ENCODE results near the gene RABEPK.
"Not testable (repeated sequence)": the region's sequence is repeated elsewhere in the genome, so short reads cannot be mapped to it uniquely, and the experiment has no call there.

The RABEPK gene

DNA sequence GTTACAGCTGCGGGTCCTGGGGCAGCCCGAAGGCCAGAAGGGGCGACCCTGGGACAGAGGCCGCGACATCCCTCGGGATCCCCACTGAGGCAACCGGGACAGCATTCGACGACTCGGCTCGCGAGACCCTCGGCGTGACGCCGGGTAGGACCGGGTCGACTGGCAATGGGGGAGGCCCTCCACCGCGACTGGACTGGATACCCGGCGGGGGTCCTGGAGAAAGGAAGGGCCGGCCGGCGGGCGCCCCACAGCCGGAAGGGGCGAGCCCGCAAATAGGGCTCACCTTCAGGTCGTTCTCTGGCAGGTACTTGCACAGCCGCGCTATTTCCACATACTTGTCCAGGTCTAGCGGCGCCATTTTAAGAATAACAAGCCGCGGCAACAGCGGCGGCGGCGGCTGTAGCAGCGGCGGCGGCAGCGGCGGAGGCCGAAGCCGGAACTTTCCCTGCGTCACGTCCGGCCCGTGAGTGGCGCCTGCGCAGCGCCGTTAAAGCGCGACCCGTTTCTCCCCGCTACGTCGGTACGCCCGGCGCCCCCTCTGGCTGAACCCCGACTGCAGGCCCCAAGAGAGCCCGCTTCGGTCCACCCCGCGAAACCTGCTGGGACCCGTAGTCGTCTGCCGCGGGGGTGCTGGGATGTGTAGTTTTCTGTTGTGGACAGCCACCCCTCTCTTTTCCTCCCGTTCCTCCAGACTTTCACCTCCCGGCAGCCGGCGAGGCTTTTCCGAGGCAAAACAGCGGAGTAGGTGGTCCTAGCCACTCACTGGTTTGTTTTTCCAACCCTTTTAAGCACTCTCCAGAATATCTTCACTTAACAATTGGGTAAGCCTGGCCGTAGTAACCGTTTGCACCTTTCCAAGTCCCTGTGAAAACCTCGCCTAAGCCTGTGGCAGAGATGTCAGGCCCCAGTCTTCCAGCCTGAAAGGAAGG lies 10.7 kb upstream of the RABEPK start, which contains the start of gene PPP6C:
Gene PPP6C, minus strand, starts transcription at position 443 of the 929 bp plus-strand sequence. Its CDS starts 85 bp downstream, at position 358.
- peak; percentile 93 for DNase-seq (ENCODE audit: low read depth, low spot score)
- peak within 1 kb of the TSS; percentile 93 for H3K4me3 ChIP-seq (ENCODE audit: low read length)

DNA sequence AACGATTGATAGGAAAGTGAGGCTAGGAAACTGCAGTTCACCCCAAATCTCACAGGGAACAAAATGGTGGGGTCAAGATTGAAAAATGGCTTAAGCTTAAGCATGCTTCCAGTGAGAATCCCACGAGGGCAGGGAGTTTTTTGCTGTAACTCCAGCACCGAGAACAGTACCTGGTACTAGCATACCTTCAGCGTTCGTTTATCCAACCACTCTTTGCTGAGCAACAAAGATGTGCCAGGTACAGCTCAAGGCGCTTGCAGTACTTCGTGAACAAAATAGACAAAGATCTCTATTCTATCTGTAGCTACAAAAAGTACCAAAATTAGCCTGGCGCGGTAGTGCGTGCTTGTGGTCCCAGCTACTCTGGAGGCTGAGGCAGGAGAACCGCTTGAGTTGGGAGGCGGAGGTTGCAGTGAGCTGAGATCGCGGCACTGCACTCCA lies 10.0 kb upstream of the RABEPK start:
- H3K4me3 ChIP-seq (ENCODE audit: low read length), result peak overlapping the region; percentile 93
- DNase-seq (ENCODE audit: low read depth, low spot score), result no peak

DNA sequence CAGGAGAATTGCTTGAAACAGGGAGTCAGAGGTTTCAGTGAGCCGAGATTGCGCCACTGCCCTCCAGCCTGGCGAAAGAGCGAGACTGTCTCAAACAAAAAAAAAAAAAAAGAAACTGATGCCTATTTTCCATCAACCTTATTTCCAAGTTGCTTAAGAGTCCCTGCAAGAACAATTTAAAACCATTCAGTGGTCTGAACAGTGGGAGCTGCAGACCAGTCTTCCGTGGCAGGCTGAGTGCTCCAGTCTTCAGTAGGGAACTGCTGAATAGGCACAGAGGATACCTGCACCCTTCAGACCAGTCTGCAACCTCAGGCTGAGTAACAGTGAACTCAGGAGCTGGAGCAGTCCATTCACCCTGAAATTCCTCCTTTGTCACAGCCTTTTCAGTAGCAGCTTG lies 5.9 kb upstream of the RABEPK start:
- H3K4me3 ChIP-seq (ENCODE audit: low read length); DNase-seq (ENCODE audit: low read depth, low spot score): not testable (repeated sequence)

DNA sequence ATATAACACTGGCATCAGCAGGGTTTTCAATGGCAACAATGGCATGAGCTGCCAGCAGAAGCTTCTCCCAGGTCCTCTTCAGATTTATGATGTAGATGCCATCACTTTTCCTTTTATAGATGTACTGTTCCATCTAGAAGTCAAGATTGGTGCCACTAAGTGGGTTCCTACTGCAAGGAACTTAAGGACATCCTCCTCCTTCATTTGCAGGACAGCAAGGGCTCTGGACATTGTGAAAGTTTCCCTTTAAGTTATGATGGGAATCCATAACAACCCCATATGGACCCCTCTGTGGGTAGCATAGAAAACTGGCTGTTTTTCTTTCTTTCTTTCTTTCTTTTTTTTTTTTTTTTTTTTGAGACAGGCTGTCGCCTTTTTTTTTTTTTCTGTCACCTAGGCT lies 4.8 kb upstream of the RABEPK start:
- not testable (repeated sequence) for H3K4me3 ChIP-seq (ENCODE audit: low read length); DNase-seq (ENCODE audit: low read depth, low spot score)

DNA sequence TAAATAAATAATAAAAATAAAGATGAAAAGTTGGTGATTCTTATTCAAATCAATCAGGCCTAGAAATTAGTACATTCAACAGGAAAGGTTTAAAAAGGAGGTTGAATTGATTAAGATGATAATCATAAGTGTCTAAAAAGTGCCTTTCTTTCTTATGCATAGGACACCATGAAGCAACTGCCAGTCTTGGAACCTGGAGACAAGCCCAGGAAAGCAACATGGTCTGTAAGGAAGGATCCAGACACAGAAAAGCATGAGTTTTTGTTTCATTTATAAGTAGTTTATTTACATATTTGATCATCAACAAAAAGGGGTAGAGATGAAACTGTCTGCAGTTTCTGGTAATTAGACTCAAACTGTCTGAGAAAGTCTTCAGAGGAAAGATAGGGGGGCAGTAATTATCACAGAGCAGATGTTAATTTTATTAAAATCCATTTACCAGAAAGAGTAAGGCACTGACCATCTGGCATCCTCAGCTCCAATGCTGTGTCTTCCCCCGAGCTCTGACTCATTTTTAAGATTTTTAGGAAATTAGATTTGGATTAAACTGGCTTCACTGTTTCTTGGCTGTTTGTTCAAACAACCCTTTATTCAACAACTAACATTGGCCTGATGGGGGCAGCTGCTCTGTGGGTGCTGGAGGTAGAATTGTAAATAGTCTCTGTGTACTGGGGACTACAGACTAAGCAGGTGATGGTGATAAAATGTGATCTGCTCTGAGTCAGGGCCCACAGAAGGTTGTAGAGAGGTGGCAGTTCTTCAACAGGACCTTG lies 2.7 kb downstream of the RABEPK start:
- H3K4me3 ChIP-seq (ENCODE audit: low read length), result no peak overlapping the region
- no peak for DNase-seq (ENCODE audit: low read depth, low spot score)

DNA sequence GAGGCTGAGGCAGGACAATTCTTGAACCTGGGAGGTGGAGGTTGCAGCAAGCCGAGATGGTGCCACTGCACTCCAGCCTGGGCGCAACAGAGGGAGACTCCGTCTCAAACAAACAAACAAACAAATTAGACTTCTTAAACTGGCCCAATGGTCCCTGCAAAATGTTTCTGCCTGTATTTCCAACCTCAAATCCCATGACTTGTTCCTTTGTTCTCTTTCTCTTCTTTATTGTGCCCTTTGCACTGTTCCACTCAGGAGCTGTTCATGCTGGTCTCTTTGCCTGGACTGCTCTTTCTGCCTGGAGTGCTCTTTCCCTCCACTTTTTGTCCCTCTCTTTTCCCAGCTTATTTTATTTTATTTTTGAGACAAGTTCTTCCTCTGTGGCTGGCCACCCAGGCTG lies 4.1 kb downstream of the RABEPK start:
- no peak overlapping the region for H3K4me3 ChIP-seq (ENCODE audit: low read length)
- DNase-seq (ENCODE audit: low read depth, low spot score), result no peak

DNA sequence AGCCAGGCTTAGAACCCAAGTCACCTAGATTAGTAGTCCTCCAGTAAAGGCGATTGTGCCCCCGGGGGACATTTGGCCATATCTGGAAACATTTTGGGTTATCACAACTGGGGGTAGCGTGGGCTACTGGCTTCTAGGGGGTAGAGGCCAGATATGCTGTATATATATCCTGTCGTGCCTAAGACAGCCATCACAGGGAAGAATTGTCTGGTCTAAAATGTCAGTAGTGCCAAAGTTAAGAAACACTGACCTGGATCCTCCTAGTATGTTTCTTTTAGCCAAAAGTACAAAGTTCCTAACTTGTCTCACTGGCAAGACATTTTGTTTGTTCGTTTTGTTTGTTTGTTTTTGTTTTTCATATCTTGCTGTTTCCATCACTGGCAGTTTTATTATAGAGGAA lies 13.8 kb downstream of the RABEPK start:
- H3K4me3 ChIP-seq (ENCODE audit: low read length), result no peak overlapping the region
- no peak for DNase-seq (ENCODE audit: low read depth, low spot score)

DNA sequence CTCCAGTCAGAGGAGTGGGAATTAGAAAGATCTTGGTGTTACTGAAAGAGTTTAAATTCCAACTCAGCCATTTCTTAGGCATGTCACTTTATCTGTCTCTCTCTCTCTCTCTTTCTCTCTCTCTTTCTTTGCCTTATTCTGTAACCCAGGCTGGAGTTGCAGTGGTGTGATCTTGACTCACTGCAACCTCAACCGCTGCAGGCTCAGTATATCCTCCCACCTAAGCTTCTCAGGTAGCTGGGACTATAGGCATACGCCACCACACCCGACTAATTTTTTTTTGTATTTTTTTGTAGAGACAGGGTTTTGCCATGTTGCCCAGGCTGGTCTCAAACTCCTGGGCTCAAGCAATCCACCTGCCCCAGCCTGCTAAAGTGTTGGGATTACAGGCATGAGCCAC lies 18.3 kb downstream of the RABEPK start:
- DNase-seq (ENCODE audit: low read depth, low spot score), result no peak
- H3K4me3 ChIP-seq (ENCODE audit: low read length), result no peak overlapping the region

DNA sequence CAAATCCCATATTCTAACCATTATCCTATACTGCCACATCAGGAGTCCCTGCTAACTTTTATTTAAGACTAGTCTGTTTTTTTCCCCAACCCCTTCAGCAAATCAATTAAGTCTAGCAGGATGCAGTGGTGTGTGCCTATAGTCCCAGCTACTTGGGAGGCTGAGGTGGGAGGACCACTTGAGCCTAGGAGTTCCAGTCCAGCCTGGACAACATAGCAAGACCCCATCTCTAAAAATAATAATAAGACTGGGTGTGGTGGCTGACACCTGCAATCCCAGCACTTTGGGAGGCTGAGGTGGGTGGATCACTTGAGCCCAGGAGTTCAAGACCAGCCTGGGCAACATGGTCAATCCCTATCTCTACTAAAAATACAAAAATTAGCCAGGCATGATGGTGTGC lies 24.5 kb downstream of the RABEPK start:
- not testable (repeated sequence) for H3K4me3 ChIP-seq (ENCODE audit: low read length); DNase-seq (ENCODE audit: low read depth, low spot score)

DNA sequence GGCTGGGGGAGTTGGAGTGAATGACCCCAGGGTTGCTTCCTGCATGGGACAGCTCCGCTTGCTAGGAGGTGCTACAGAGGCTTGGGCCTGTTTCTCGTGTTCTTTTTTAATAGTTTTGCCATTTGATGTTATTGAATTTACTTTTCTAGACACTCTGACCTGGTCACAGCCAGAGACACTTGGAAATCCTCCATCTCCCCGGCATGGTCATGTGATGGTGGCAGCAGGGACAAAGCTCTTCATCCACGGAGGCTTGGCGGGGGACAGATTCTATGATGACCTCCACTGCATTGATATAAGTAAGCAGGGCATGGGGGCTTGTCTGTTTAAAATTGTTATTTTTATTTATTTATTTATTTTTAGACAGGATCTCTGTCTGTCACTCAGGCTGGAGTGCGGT lies 27.4 kb downstream of the RABEPK start:
- no peak overlapping the region for H3K4me3 ChIP-seq (ENCODE audit: low read length)
- no peak for DNase-seq (ENCODE audit: low read depth, low spot score)

DNA sequence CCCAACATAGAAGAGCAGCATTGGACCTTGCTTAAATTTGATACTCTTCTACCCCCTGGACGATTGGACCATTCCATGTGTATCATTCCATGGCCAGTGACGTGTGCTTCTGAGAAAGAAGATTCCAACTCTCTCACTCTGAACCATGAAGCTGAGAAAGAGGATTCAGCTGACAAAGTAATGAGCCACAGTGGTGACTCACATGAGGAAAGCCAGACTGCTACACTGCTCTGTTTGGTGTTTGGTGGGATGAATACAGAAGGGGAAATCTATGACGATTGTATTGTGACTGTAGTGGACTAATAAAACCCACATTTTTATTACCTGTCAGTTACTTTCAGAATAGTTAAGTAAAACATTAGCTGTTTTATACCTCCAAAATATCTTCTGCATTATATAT lies 33.3 kb downstream of the RABEPK start:
- H3K4me3 ChIP-seq (ENCODE audit: low read length), result no peak overlapping the region

DNA sequence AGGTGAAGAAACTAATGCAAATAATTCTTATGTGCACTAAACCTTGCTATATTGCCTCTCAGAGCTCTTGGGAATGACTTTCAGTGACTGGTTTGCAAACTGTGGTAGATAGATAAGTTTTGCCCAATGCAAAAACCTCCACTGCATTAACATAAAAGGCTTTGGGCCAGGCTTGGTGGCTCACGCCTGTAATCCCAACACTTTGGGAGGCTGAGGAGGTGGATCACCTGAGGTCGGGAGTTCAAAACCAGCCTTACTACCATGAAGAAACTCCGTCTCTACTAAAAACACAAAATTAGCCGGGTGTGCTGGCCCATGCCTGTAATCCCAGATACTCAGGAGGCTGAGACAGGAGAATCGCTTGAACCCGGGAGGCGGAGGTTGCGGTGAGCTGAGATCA lies 33.8 kb downstream of the RABEPK start:
- DNase-seq (ENCODE audit: low read depth, low spot score); H3K4me3 ChIP-seq (ENCODE audit: low read length): not testable (repeated sequence)

More for the DNA sequence above, 33.3 kb downstream of the RABEPK start:
- no peak for DNase-seq (ENCODE audit: low read depth, low spot score)

DNA sequence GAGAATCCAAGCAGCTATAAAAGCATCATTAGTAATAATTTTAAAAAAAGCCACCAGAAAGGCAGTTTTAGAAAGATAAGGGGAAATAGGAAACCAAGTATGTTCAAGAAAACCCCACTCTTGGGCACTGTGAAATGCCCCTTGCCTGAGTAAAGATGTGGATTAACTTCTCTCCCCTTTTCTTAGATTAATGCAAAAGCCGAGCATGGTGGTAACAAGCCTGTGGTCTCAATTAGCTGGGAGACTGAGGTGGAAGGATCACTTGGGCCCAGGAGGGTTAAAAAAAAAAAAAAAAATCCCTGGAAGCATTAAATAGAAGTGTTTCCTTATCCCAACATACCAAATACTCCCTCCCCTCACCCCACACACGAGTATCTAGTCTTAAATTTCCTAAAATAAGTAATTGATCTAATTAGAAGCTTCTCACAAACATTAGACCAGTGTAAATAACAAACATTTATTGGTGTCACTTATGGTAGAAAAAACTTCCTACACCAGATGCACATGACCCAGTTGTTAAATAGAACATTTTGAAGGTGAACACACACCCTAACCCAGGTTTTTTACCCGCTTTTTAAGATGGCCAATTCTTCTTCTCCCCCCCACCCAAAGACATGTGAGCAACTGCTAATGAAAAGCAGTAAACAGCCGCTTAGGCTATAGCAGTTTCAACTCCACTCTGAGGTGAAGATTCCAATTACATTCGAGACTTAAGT lies 35.6 kb downstream of the RABEPK start:
- no peak for DNase-seq (ENCODE audit: low read depth, low spot score)
- no peak overlapping the region for H3K4me3 ChIP-seq (ENCODE audit: low read length)

DNA sequence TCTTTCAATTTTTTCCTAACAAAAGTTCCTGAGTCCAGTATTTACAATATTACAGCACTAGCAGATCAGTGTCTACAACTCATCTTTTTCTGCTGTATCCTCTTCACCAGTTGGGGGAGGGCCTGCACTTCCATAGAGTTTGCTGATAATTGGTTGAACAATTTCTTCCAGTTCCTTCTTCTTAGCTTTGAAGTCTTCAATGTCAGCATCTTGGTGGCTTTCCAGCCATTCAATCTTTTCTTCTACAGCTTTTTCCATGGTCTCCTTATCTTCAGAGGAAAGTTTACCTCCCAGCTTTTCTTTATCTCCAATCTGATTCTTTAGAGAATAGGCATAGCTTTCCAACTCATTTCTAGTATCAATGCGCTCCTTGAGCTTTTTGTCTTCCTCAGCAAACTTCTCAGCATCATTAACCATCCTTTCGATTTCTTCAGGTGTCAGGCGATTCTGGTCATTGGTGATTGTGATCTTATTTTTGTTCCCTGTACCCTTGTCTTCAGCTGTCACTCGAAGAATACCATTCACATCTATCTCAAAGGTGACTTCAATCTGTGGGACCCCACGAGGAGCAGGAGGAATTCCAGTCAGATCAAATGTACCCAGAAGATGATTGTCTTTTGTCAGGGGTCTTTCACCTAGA lies 36.3 kb downstream of the RABEPK start:
- DNase-seq (ENCODE audit: low read depth, low spot score); H3K4me3 ChIP-seq (ENCODE audit: low read length): not testable (repeated sequence)

DNA sequence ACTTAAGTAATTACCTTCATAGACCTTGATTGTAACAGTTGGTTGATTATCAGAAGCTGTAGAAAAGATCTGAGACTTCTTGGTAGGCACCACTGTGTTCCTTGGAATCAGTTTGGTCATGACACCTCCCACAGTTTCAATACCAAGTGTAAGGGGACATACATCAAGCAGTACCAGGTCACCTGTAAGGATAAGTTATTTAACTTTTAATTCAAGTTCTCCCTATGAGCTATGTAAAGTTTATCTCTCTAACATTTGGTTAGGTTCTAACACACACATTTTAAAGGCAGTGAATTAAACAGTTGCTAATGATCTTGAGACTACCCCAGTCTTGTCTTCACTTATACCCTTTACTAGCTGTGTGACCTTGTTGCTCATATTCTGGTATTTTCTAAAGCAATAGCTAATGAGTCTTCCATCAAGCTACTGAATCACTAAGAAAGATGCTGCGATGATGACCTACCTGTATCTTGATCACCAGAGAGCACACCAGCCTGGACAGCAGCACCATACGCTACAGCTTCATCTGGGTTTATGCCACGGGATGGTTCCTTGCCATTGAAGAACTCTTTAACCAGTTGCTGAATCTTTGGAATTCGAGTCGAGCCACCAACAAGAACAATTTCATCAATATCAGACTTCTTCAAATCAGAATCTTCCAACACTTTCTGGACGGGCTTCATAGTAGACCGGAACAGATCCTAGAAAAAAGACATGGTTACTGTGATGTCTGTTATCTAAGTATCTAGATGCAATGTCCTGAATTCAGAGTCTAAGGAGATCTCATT lies 38.0 kb downstream of the RABEPK start:
- DNase-seq (ENCODE audit: low read depth, low spot score), result no peak
- no peak overlapping the region for H3K4me3 ChIP-seq (ENCODE audit: low read length)

DNA sequence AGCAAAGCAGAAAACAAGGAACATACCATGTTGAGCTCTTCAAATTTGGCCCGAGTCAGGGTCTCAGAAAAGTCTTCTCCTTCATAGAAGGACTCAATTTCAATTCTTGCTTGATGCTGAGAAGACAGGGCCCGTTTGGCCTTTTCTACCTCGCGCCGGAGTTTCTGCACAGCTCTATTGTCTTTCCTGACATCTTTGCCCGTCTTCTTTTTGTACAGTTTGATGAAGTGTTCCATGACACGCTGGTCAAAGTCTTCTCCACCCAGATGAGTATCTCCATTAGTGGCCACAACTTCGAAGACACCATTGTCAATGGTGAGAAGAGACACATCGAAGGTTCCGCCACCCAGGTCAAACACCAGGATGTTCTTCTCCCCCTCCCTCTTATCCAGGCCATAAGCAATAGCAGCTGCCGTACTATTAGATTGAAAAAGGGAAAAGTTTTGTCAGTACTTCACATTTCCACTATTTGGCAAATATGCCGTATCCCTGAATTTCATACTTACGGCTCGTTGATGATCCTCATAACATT lies 38.6 kb downstream of the RABEPK start:
- no peak for DNase-seq (ENCODE audit: low read depth, low spot score)
- no peak overlapping the region for H3K4me3 ChIP-seq (ENCODE audit: low read length)

DNA sequence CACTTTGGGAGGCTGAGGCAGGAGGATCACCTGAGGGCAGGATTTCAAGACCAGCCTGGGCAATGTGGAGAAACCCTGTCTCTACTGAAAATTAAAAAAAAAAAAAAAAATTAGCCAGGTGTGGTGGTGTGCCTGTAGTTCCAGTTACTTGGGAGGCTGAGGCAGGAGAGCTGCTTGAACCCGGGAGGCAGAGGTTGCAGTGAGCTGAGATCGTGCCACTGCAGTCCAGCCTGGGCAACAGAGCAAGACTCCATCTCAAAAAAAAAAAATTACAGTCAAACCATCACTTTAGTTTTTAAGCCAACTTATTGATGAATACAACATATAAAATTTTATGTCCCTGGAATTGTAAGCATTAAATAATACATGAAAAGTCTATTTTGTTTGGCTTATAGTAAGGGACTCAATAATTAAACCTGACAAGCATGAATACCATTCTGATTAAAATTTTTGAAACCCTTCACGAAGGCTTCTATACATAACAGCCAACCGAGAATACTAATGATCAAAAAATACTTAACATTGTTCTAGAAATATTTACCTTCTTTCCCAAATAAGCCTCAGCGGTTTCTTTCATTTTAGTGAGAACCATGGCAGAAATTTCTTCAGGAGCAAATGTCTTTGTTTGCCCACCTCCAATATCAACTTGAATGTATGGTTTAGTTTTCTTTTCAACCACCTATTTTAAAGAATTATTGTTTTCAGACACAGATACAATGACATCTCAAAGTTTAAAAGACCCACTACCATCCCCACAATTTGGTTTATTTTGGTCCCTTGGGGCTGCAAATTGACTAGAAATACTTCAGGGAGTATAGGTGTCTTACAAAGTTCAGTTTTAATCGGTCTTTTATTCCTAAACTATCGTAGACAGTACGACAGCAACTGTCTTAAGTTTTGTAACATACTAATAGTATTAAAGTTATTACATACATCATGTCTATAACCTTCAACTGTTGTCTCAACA lies 39.6 kb downstream of the RABEPK start:
- H3K4me3 ChIP-seq (ENCODE audit: low read length), result peak overlapping the region; percentile 95
- no peak for DNase-seq (ENCODE audit: low read depth, low spot score)

Data from Jurkat, Clone E6-1 (cell line).